Gastrocnemius medialis (tissue), 4 donors: ENCODE results near the gene SURF4. TPM values are rescaled to one million over a fixed set of nuclear protein-coding genes. Genes with fewer than 3 reads are reported as not detected.

Experiments
- ATAC-seq, 2 donors: fragments of 150-250 bp; one replicate each; pipeline ENCODE4 v1.9.1; 2016
- DNase-seq, 2 donors: peaks; one replicate each; pipeline ENCODE4 v3.0.0-alpha.2; 2019
- H3K27ac ChIP-seq, 4 donors: fragments of 200-600 bp; sonication (generic); 1 replicate in 1 of 4; 2 replicates in 3 of 4; pipeline ENCODE4 v1.5.1; 2016 to 2018; ENCODE audit warnings: mild to moderate bottlenecking in 2 of 4, moderate library complexity in 1 of 4
- H3K27me3 ChIP-seq, 3 donors: fragments of 200-600 bp; sonication (generic) in 2 of 3; 1 replicate in 1 of 3; 2 replicates in 2 of 3; pipeline versions ENCODE4 v1.5.1 to v1.6.0; 2016 to 2019; ENCODE audit warnings: mild to moderate bottlenecking in 1 of 3, moderate library complexity in 1 of 3
- H3K36me3 ChIP-seq, 2 donors: fragments of 200-600 bp; sonication (generic) in 1 of 2; one replicate each; pipeline ENCODE4 v1.5.1; 2017 to 2018
- H3K4me1 ChIP-seq, 2 donors: fragments of 200-600 bp; sonication (generic) in 1 of 2; one replicate each; pipeline ENCODE4 v1.5.1; 2016 to 2017; ENCODE audit warnings: mild to moderate bottlenecking in 2 of 2
- H3K4me3 ChIP-seq, 4 donors: fragments of 200-600 bp; sonication (generic) in 3 of 4; 1 replicate in 1 of 4; 2 replicates in 3 of 4; pipeline ENCODE4 v1.5.1; 2016 to 2019; ENCODE audit warnings: mild to moderate bottlenecking in 2 of 4
- H3K9me3 ChIP-seq, 3 donors: fragments of 200-600 bp; sonication (generic) in 2 of 3; 1 replicate in 1 of 3; 2 replicates in 2 of 3; pipeline ENCODE4 v1.5.1; 2016 to 2019
- POLR2A ChIP-seq, 2 donors: fragments of 450-650 bp; IDR thresholded peaks; one replicate each; pipeline ENCODE4 v1.6.1; 2017; ENCODE audit warnings: antibody characterized with exemption in 2 of 2, mild to moderate bottlenecking in 2 of 2, moderate library complexity in 2 of 2
- in situ Hi-C, 4 donors: fragments of 200-750 bp; cut with MboI; loops; one replicate each; pipeline versions ENCODE4 v1.15.0 to v1.8.0; 2017; ENCODE audit warnings: low sequenced_read_pairs in 4 of 4
- intact Hi-C: fragments of 100-400 bp; cut with DNase I; formaldehyde crosslinking; loops from one replicate; pipeline ENCODE4 v1.15.1; 2023; ENCODE audit warnings: low total_unique reads
- total RNA-seq, 4 donors: library from RNA; depleted of rRNA; stranded (reverse); fragments of >200 nt; gene quantifications; one replicate each; pipeline versions ENCODE4 v1.1.0 to v1.2.3, GENCODE V29; 2016
- TF ChIP-seq, protein P1 (sequence below), 5 experiments: fragments of 450-650 bp in 3 of 5; fragments of 200-600 bp in 2 of 5; sonication (generic) in 2 of 5; IDR thresholded peaks in 4 of 5; conservative IDR thresholded peaks in 1 of 5; 1 replicate in 4 of 5; 2 replicates in 1 of 5; pipeline ENCODE4 v1.5.1; 2016 to 2019; ENCODE audit warnings: antibody characterized with exemption in 5 of 5, mild to moderate bottlenecking in 3 of 5, moderate library complexity in 3 of 5

The SURF4 gene
- total RNA-seq, 4 donors from 2014 or later: 62.9 to 98.4 (median 73.4) TPM

- intact Hi-C loops: loop anchor here (2.0 kb wide), 1 partner anchor 218 kb away; no protein-coding TSS in a partner anchor
- TF ChIP-seq, protein P1, sequence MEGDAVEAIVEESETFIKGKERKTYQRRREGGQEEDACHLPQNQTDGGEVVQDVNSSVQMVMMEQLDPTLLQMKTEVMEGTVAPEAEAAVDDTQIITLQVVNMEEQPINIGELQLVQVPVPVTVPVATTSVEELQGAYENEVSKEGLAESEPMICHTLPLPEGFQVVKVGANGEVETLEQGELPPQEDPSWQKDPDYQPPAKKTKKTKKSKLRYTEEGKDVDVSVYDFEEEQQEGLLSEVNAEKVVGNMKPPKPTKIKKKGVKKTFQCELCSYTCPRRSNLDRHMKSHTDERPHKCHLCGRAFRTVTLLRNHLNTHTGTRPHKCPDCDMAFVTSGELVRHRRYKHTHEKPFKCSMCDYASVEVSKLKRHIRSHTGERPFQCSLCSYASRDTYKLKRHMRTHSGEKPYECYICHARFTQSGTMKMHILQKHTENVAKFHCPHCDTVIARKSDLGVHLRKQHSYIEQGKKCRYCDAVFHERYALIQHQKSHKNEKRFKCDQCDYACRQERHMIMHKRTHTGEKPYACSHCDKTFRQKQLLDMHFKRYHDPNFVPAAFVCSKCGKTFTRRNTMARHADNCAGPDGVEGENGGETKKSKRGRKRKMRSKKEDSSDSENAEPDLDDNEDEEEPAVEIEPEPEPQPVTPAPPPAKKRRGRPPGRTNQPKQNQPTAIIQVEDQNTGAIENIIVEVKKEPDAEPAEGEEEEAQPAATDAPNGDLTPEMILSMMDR (IDR thresholded peaks at IDR 0.05 in 4 of 5, conservative IDR thresholded peaks at IDR 0.05 in 1 of 5): no peak
- no peak for TF ChIP-seq POLR2A (IDR thresholded peaks at IDR 0.05)
- in situ Hi-C loops: loop anchor here in 1 of 4 donors (5.0 kb wide), 1 partner anchor 78 kb away; no protein-coding TSS in a partner anchor
Measured at GRCh38 chr9:133404454-133405002, 28.7 kb upstream of the SURF4 start.

GRCh38 chr9:133403766-133404453 lies 28.1 kb upstream of the SURF4 start:
- H3K27ac ChIP-seq: no peak overlapping the region
- DNase-seq: no peak
- H3K27me3 ChIP-seq: no peaks in the 10 kb centered on the region
- H3K4me1 ChIP-seq: peaks cover 16 to 17% of the 10 kb centered on the region in 2 donors
- H3K36me3 ChIP-seq: peaks cover 0 to 13% of the 10 kb centered on the region in 2 donors
- no peak for ATAC-seq
- H3K9me3 ChIP-seq: no peaks in the 10 kb centered on the region
- no peak overlapping the region for H3K4me3 ChIP-seq
- in situ Hi-C loops (no loop called here), intact Hi-C loops (loop anchor here (2.0 kb wide), 1 partner anchor 217 kb away; no protein-coding TSS in a partner anchor)
- no peak for TF ChIP-seq POLR2A (IDR thresholded peaks at IDR 0.05)
- TF ChIP-seq, protein P1 (IDR thresholded peaks at IDR 0.05 in 4 of 5, conservative IDR thresholded peaks at IDR 0.05 in 1 of 5): peak; percentile 37 to 67 (median 53)

More at GRCh38 chr9:133404454-133405002, 28.7 kb upstream of the SURF4 start:
- Histone ChIP-seq H3K27ac (no peak overlapping the region), H3K27me3 (no peaks in the 10 kb centered on the region), H3K4me1 (peaks cover 16 to 17% of the 10 kb centered on the region in 2 donors), H3K9me3 (no peaks in the 10 kb centered on the region), H3K4me3 (no peak overlapping the region), H3K36me3 (peaks cover 0 to 18% of the 10 kb centered on the region in 2 donors)
- ATAC-seq (no peak), DNase-seq (no peak)

DNA sequence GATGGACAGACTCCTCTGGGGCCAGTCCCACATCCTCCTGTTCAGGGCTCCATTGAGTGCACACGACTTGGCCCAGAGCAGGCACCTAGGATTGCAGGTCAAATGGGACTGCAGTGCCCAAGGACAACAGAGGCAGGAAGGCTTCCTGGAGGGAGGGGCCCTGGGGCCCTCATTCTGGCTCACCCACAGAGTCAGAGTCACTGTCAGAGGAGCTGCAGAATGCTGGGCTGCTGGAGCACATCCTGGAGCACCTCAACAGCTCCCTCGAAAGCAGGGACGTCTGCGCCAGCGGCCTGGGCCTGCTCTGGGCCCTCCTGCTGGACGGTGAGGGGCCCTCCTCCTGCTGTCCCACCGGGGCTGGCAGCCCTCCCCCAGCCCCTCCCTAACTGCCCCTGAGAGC lies 26.8 kb upstream of the SURF4 start:
- DNase-seq: no peak
- Histone ChIP-seq H3K27ac (no peak overlapping the region), H3K9me3 (no peaks in the 10 kb centered on the region), H3K4me1 (peaks cover 16 to 17% of the 10 kb centered on the region in 2 donors), H3K27me3 (no peaks in the 10 kb centered on the region), H3K4me3 (no peak overlapping the region), H3K36me3 (peaks cover 0 to 5% of the 10 kb centered on the region in 2 donors)
- no peak for TF ChIP-seq POLR2A (IDR thresholded peaks at IDR 0.05)
- TF ChIP-seq, protein P1 (IDR thresholded peaks at IDR 0.05 in 4 of 5, conservative IDR thresholded peaks at IDR 0.05 in 1 of 5): no peak
- no peak for ATAC-seq
- intact Hi-C loops (no loop called here), in situ Hi-C loops (no loop called here)

DNA sequence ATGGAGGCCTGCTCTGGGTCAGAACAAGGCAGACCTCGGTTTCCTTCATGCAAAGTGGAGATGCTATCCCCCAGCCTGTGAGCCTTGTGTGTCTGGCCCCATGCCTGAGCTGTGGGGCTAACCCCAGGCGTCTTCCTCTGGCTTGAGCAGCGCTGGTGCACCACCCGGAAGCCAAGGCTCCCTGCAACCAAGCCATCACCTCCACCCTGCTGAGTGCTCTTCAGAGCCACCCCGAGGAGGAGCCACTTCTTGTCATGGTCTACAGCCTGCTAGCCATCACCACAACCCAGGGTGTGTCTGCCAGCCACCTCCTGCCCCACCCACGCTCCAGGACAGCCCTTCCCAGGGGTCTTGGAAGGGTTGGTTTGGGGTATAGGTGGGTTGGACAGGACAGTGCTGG lies 25.7 kb upstream of the SURF4 start:
- Histone ChIP-seq H3K4me3 (no peak overlapping the region), H3K4me1 (peaks cover 14 to 15% of the 10 kb centered on the region in 2 donors), H3K27ac (no peak overlapping the region), H3K9me3 (no peaks in the 10 kb centered on the region), H3K27me3 (no peaks in the 10 kb centered on the region), H3K36me3 (no peaks in the 10 kb centered on the region)
- in situ Hi-C loops: no loop called here
- no peak for ATAC-seq
- intact Hi-C loops: no loop called here
- TF ChIP-seq, protein P1 (IDR thresholded peaks at IDR 0.05 in 4 of 5, conservative IDR thresholded peaks at IDR 0.05 in 1 of 5): no peak
- no peak for DNase-seq
